GM19238 (cell line): Measurements from ENCODE around the gene ACOXL.

Experiments used
- DNase-seq: peaks from one replicate; pipeline ENCODE4 v3.0.0; 2011; ENCODE audit warnings: low spot score; ENCODE audit not compliant: insufficient read length

ACOXL gene

GRCh38 chr2:111005307-111005706 lies 272.9 kb downstream of the ACOXL start:
- DNase-seq = no peak

GRCh38 chr2:111005821-111006220 lies 273.4 kb downstream of the ACOXL start:
- no peak for DNase-seq

- no peak for DNase-seq
Measured at GRCh38 chr2:111007757-111008688, 275.6 kb downstream of the ACOXL start.

- DNase-seq = no peak
Measured at GRCh38 chr2:111011218-111011617, 278.8 kb downstream of the ACOXL start.

GRCh38 chr2:111015283-111015995 lies 283.1 kb downstream of the ACOXL start:
- no peak for DNase-seq

- no peak for DNase-seq
Measured at GRCh38 chr2:111017034-111017622, 284.8 kb downstream of the ACOXL start.

GRCh38 chr2:111017909-111018308 lies 285.5 kb downstream of the ACOXL start:
- DNase-seq = no peak

GRCh38 chr2:111019381-111019780 lies 287.0 kb downstream of the ACOXL start:
- no peak for DNase-seq

- DNase-seq = no peak
Measured at GRCh38 chr2:111022633-111023032, 290.3 kb downstream of the ACOXL start.

GRCh38 chr2:111024496-111024895 lies 292.1 kb downstream of the ACOXL start:
- no peak for DNase-seq

- no peak for DNase-seq
Measured at GRCh38 chr2:111025288-111025687, 292.9 kb downstream of the ACOXL start.

- DNase-seq = no peak
Measured at GRCh38 chr2:111028720-111029119, 296.3 kb downstream of the ACOXL start.

- DNase-seq = no peak
Measured at GRCh38 chr2:111029181-111029927, 297.0 kb downstream of the ACOXL start.

GRCh38 chr2:111030260-111030891 lies 298.0 kb downstream of the ACOXL start:
- DNase-seq = no peak

GRCh38 chr2:111030945-111031344 lies 298.6 kb downstream of the ACOXL start:
- DNase-seq = no peak

- DNase-seq = no peak
Measured at GRCh38 chr2:111031546-111032478, 299.4 kb downstream of the ACOXL start.

- no peak for DNase-seq
Measured at GRCh38 chr2:111032721-111033429, 300.5 kb downstream of the ACOXL start.

- no peak for DNase-seq
Measured at GRCh38 chr2:111034146-111034545, 301.8 kb downstream of the ACOXL start.

- no peak for DNase-seq
Measured at GRCh38 chr2:111034606-111035005, 302.2 kb downstream of the ACOXL start.
